ENCODE results near the gene CD82. TPM values are rescaled to one million over a fixed set of nuclear protein-coding genes. Genes with fewer than 3 reads are reported as not detected.

The CD82 gene
- total RNA-seq, 1 experiment from 2014 or later: 26.1 TPM

- H3K9me3 ChIP-seq (ENCODE audit: control insufficient read depth, insufficient read depth, low read depth, low read length): no peaks in the 10 kb centered on the region
- no peak for DNase-seq (ENCODE audit: low read depth, low spot score)
- BruUV-seq (replicated peaks): no TSS peak
- H3K27me3 ChIP-seq (ENCODE audit: control insufficient read depth, insufficient read depth, low read length): no peaks in the 10 kb centered on the region
- CTCF ChIA-PET: no interaction called here
- in situ Hi-C loops (cut with HindIII; ENCODE audit: low pct_unique_long_range_greater_than_20kb, low sequenced_read_pairs): no loop called here
- ATAC-seq: no peak
- intact Hi-C loops (cut with micrococcal nuclease; ENCODE audit: unreplicated experiment): no loop called here
- POLR2A ChIA-PET: no interaction called here
- no peaks in the 10 kb centered on the region for H3K4me1 ChIP-seq (ENCODE audit: control insufficient read depth, insufficient read depth, low read length)
- TF ChIP-seq SIN3A (IDR thresholded peaks at IDR 0.05; ENCODE audit: borderline replicate concordance, insufficient read depth, low read depth, low read length): no peak
- TF ChIP-seq POLR2AphosphoS5 (IDR thresholded peaks at IDR 0.05; ENCODE audit: low read depth, low read length): no peak
- no peak for TF ChIP-seq CTCF (IDR thresholded peaks at IDR 0.05)
- no peak for TF ChIP-seq TCF7L2 (IDR thresholded peaks at IDR 0.05; ENCODE audit: low read depth, low read length)
- TF ChIP-seq REST (IDR thresholded peaks at IDR 0.05; ENCODE audit: insufficient read depth in 1 of 2, low read depth in 2 of 2, low read length in 1 of 2): no peak
- no peak overlapping the region for H3K4me3 ChIP-seq (ENCODE audit: low read depth in 2 of 2, low read length in 2 of 2)
- H3K36me3 ChIP-seq (ENCODE audit: control insufficient read depth, insufficient read depth, low read length): no peaks in the 10 kb centered on the region
- H3K27ac ChIP-seq (ENCODE audit: low read length): no peak overlapping the region
Observed at GRCh38 chr11:44605965-44606364, 40.5 kb downstream of the CD82 start.

- POLR2A ChIA-PET: no interaction called here
- Histone ChIP-seq H3K27me3 (ENCODE audit: control insufficient read depth, insufficient read depth, low read length) (no peaks in the 10 kb centered on the region), H3K4me3 (ENCODE audit: low read depth in 2 of 2, low read length in 2 of 2) (no peak overlapping the region), H3K36me3 (ENCODE audit: control insufficient read depth, insufficient read depth, low read length) (no peaks in the 10 kb centered on the region), H3K27ac (ENCODE audit: low read length) (no peak overlapping the region), H3K4me1 (ENCODE audit: control insufficient read depth, insufficient read depth, low read length) (no peaks in the 10 kb centered on the region), H3K9me3 (ENCODE audit: control insufficient read depth, insufficient read depth, low read depth, low read length) (no peaks in the 10 kb centered on the region)
- no peak for ATAC-seq
- DNase-seq (ENCODE audit: low read depth, low spot score): no peak
- TF ChIP-seq CTCF (IDR thresholded peaks at IDR 0.05): no peak
- TF ChIP-seq REST (IDR thresholded peaks at IDR 0.05; ENCODE audit: insufficient read depth in 1 of 2, low read depth in 2 of 2, low read length in 1 of 2): no peak
- TF ChIP-seq TCF7L2 (IDR thresholded peaks at IDR 0.05; ENCODE audit: low read depth, low read length): no peak
- no peak for TF ChIP-seq SIN3A (IDR thresholded peaks at IDR 0.05; ENCODE audit: borderline replicate concordance, insufficient read depth, low read depth, low read length)
- TF ChIP-seq POLR2AphosphoS5 (IDR thresholded peaks at IDR 0.05; ENCODE audit: low read depth, low read length): no peak
- in situ Hi-C loops (cut with HindIII; ENCODE audit: low pct_unique_long_range_greater_than_20kb, low sequenced_read_pairs) (no loop called here), intact Hi-C loops (cut with micrococcal nuclease; ENCODE audit: unreplicated experiment) (no loop called here)
- no TSS peak for BruUV-seq (replicated peaks)
- CTCF ChIA-PET: interaction anchor here (1.3 kb wide), 1 partner anchor 11 kb away, joined by 11 read pairs; no protein-coding TSS in a partner anchor
Observed at GRCh38 chr11:44606472-44606871, 41.0 kb downstream of the CD82 start.
